Retinal pigment epithelial cell (primary cell): ENCODE data around the gene LYRM9.

Source experiments
- DNase-seq: peaks from one replicate; pipeline ENCODE4 v3.0.0-alpha.2; 2010; ENCODE audit warnings: low read depth
- H3K4me3 ChIP-seq: 2 replicates; pipeline ENCODE4 v1.5.1; 2011; ENCODE audit warnings: mild to moderate bottlenecking, low read length, control low read depth, moderate library complexity
- CTCF ChIP-seq: conservative IDR thresholded peaks from 2 replicates; pipeline ENCODE4 v1.5.1; 2011; ENCODE audit warnings: low read depth, low read length, control low read depth, inconsistent platforms

The LYRM9 gene

GRCh38 chr17:27895940-27896535 is 2.9 kb upstream of the LYRM9 start:
- H3K4me3 ChIP-seq: no peak overlapping the region
- no peak for DNase-seq
- no peak for TF ChIP-seq CTCF

- no peak for DNase-seq
- TF ChIP-seq CTCF: no peak
- no peak overlapping the region for H3K4me3 ChIP-seq
Observed at GRCh38 chr17:27895123-27895895, 2.1 kb upstream of the LYRM9 start.

GRCh38 chr17:27893841-27894503 is 807 bp upstream of the LYRM9 start:
- no peak overlapping the region for H3K4me3 ChIP-seq
- no peak for TF ChIP-seq CTCF
- DNase-seq: no peak

- no peak for TF ChIP-seq CTCF
- H3K4me3 ChIP-seq: peak overlapping the region; percentile 55
- DNase-seq: no peak
Observed at GRCh38 chr17:27892542-27892865, 661 bp downstream of the LYRM9 start.

GRCh38 chr17:27891841-27892240 is 1.3 kb downstream of the LYRM9 start:
- no peak overlapping the region for H3K4me3 ChIP-seq
- TF ChIP-seq CTCF: no peak
- no peak for DNase-seq

GRCh38 chr17:27889711-27890251 is 3.4 kb downstream of the LYRM9 start:
- DNase-seq: no peak
- no peak overlapping the region for H3K4me3 ChIP-seq
- no peak for TF ChIP-seq CTCF
